DND-41 (cell line): ENCODE measurements around the gene NHEJ1.

Source experiments
- ATAC-seq: fragments of 200-7000 bp; cut with Tn5 transposase; 3 replicates; pipeline ENCODE4 v1.9.1; 2021; ENCODE audit warnings: low read depth; ENCODE audit not compliant: insufficient read depth
- DNase-seq: peaks from one replicate; pipeline ENCODE4 v3.0.0-alpha.2; 2020
- H2AFZ ChIP-seq: 2 replicates; pipeline ENCODE4 v1.6.0; 2012; ENCODE audit warnings: low read depth, low read length
- H3K27ac ChIP-seq: 2 replicates; pipeline ENCODE4 v1.5.1; 2012; ENCODE audit warnings: low read length, inconsistent platforms
- H3K27me3 ChIP-seq: fragments of 200-600 bp; sonication (generic); 2 replicates; pipeline ENCODE4 v1.6.0; 2012; ENCODE audit warnings: low read length, mild to moderate bottlenecking, inconsistent platforms; ENCODE audit not compliant: insufficient read depth, poor library complexity
- H3K36me3 ChIP-seq: 2 replicates; pipeline ENCODE4 v1.5.1; 2012; ENCODE audit warnings: low read length, inconsistent platforms; ENCODE audit not compliant: insufficient read depth
- H3K4me1 ChIP-seq: 2 replicates; pipeline ENCODE4 v1.5.1; 2012; ENCODE audit warnings: mild to moderate bottlenecking, low read length; ENCODE audit not compliant: insufficient read depth
- H3K4me2 ChIP-seq: 2 replicates; pipeline ENCODE4 v1.6.0; 2012; ENCODE audit warnings: mild to moderate bottlenecking, moderate library complexity, low read length, inconsistent platforms; ENCODE audit not compliant: insufficient read depth
- H3K4me3 ChIP-seq, 2 experiments: fragments of 200-600 bp in 1 of 2; shearing (Covaris generic) in 1 of 2; 2 replicates each; pipeline ENCODE4 v1.5.1; 2012 to 2016; ENCODE audit warnings: inconsistent platforms in 2 of 2, low read length in 2 of 2, mild to moderate bottlenecking in 2 of 2, low read depth in 1 of 2, moderate library complexity in 1 of 2
- H3K79me2 ChIP-seq: 2 replicates; pipeline ENCODE4 v1.6.0; 2012; ENCODE audit warnings: low read length, inconsistent platforms; ENCODE audit not compliant: insufficient read depth
- H3K9ac ChIP-seq: 2 replicates; pipeline ENCODE4 v1.6.0; 2012; ENCODE audit warnings: low read depth, mild to moderate bottlenecking, inconsistent platforms, low read length, moderate library complexity
- H3K9me3 ChIP-seq: 2 replicates; pipeline ENCODE4 v1.5.1; 2012; ENCODE audit warnings: low read length, moderate library complexity, mild to moderate bottlenecking, inconsistent platforms; ENCODE audit not compliant: insufficient read depth, severe bottlenecking
- H4K20me1 ChIP-seq: 2 replicates; pipeline ENCODE4 v1.6.0; 2012; ENCODE audit warnings: low read length; ENCODE audit not compliant: insufficient read depth
- CTCF ChIP-seq: IDR thresholded peaks from 2 replicates; pipeline ENCODE4 v1.5.1; 2012; ENCODE audit warnings: borderline replicate concordance, low read length, moderate library complexity, mild to moderate bottlenecking; ENCODE audit not compliant: poor library complexity, severe bottlenecking; ENCODE audit errors: extremely low read depth
- EZH2 ChIP-seq: IDR thresholded peaks from 3 replicates; pipeline ENCODE4 v1.6.1; 2012; ENCODE audit warnings: borderline replicate concordance, low read depth, mild to moderate bottlenecking, moderate library complexity, low read length, inconsistent platforms; ENCODE audit not compliant: severe bottlenecking

The NHEJ1 gene

GRCh38 chr2:219089330-219089729 lies 71.3 kb downstream of the NHEJ1 start:
- TF ChIP-seq EZH2 (no peak), CTCF (no peak)
- no peak for DNase-seq
- Histone ChIP-seq H2AFZ (no peak overlapping the region), H3K27ac (no peak overlapping the region), H3K4me1 (no peaks in the 10 kb centered on the region), H3K9me3 (no peaks in the 10 kb centered on the region), H4K20me1 (no peaks in the 10 kb centered on the region), H3K4me3 (no peak overlapping the region), H3K27me3 (no peaks in the 10 kb centered on the region), H3K9ac (no peak overlapping the region), H3K4me2 (no peak overlapping the region), H3K79me2 (no peaks in the 10 kb centered on the region), H3K36me3 (no peaks in the 10 kb centered on the region; the same call in 1 of the 2 replicates)
- no peak for ATAC-seq

- no peak for ATAC-seq
- no peaks in the 10 kb centered on the region for H3K27me3 ChIP-seq
- H2AFZ ChIP-seq = no peak overlapping the region
- H3K36me3 ChIP-seq = no peaks in the 10 kb centered on the region
- TF ChIP-seq CTCF (no peak), EZH2 (no peak)
- H3K4me1 ChIP-seq = no peaks in the 10 kb centered on the region
- no peaks in the 10 kb centered on the region for H4K20me1 ChIP-seq
- H3K9ac ChIP-seq = no peak overlapping the region
- H3K9me3 ChIP-seq = no peaks in the 10 kb centered on the region
- no peak for DNase-seq
- no peak overlapping the region for H3K4me3 ChIP-seq
- no peak overlapping the region for H3K4me2 ChIP-seq
- no peaks in the 10 kb centered on the region for H3K79me2 ChIP-seq
- H3K27ac ChIP-seq = no peak overlapping the region
These were observed 72.8 kb downstream of the NHEJ1 start for GRCh38 chr2:219087848-219088247.

- Histone ChIP-seq H3K27ac (no peak overlapping the region), H3K4me3 (no peak overlapping the region), H2AFZ (no peak overlapping the region), H3K36me3 (no peaks in the 10 kb centered on the region), H3K27me3 (no peaks in the 10 kb centered on the region), H3K9ac (no peak overlapping the region), H3K9me3 (no peaks in the 10 kb centered on the region), H3K79me2 (no peaks in the 10 kb centered on the region), H3K4me1 (no peaks in the 10 kb centered on the region), H4K20me1 (no peaks in the 10 kb centered on the region), H3K4me2 (no peak overlapping the region)
- DNase-seq = no peak
- no peak for TF ChIP-seq EZH2
- TF ChIP-seq CTCF = no peak
- no peak for ATAC-seq
These were observed 73.3 kb downstream of the NHEJ1 start for GRCh38 chr2:219087361-219087760.

GRCh38 chr2:219086196-219086595 lies 74.4 kb downstream of the NHEJ1 start:
- H4K20me1 ChIP-seq = no peaks in the 10 kb centered on the region
- no peaks in the 10 kb centered on the region for H3K4me1 ChIP-seq
- no peaks in the 10 kb centered on the region for H3K36me3 ChIP-seq
- H3K4me2 ChIP-seq = no peak overlapping the region
- H3K27ac ChIP-seq = no peak overlapping the region
- DNase-seq (no peak), ATAC-seq (no peak)
- no peaks in the 10 kb centered on the region for H3K9me3 ChIP-seq
- no peaks in the 10 kb centered on the region for H3K27me3 ChIP-seq
- H3K4me3 ChIP-seq = no peak overlapping the region
- no peaks in the 10 kb centered on the region for H3K79me2 ChIP-seq
- no peak overlapping the region for H2AFZ ChIP-seq
- TF ChIP-seq EZH2 (no peak), CTCF (no peak)
- no peak overlapping the region for H3K9ac ChIP-seq
